RPMI8226 (cell line): ENCODE results near the gene MICAL2.

Experiments
- DNase-seq: peaks from one replicate; pipeline ENCODE4 v3.0.0-alpha.2; 2015

The MICAL2 gene

DNA sequence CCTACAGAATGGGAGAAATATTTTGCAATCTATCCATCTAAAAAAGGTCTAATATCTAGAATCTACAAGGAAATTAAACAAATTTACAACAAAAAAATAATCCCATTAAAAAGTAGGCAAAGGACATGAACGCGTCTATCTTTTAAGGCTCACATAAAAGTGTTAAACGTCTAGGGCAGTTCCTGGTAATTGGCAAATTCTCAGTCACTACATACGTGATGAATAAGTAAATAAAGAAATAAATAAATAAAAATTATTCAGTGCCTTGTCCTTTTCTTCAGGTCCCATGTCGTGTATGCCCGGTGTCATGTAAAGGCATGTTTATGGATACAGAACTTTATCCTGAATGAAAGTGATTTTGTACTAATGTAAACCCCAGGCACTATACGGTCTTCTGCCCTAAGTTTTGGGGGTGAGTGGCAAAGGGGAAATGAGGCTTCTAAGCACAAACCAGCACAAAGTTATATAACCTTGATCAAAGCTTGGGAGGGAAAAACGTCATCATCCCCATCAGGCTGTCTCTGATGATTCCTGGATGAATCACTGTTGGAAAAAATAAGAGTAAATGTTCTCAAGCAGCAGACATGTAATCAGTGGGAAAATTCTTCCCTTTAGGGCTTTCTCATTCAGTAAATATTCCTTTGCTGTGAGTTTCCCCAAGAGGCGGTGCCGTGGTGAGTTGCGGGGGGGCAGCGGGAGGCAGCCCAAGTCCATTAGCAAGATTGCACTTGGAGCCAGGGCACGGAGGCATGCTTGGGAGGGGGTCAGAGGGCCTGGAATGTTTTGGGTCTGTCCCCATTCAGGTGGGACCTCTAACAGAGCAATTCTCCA, 30.4 kb upstream of the MICAL2 start:
- no peak for DNase-seq

DNA sequence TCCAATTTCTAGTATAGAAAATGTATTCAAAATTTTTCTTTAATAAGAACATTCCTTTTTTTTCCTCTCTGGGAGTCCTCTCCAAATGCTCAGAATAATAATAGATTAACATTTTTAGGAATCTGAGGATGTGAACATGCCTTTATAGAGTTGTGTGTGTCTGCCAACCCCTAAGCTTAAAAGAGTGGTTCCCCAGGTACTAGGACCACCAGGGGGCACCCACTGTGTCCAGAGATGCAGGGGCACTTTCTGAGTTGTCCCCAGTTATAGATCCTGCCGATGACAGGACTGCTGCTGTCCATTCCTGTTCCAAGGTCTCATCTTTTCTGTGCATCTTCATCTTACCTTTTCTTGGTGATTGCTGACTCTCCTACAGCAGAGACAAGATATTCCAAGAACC, 27.0 kb upstream of the MICAL2 start:
- DNase-seq: no peak

DNA sequence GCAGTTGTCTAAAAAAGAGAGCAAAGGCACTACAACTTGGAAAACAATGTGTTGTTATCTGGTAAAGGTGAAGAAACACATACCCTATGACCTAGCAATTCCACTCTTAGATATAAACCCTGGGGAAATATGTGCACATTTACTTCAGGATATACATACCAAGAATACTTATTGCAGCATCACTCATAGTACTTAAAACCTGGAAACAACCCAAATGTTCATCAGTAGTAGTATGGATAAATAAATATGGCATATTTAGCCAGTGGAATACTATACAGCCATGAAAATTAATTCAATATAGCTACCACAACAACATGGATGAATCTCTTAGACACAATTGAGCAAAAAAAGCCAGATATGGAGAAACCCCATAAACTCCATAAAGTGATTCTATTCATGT, 26.1 kb upstream of the MICAL2 start:
- DNase-seq: no peak

DNA sequence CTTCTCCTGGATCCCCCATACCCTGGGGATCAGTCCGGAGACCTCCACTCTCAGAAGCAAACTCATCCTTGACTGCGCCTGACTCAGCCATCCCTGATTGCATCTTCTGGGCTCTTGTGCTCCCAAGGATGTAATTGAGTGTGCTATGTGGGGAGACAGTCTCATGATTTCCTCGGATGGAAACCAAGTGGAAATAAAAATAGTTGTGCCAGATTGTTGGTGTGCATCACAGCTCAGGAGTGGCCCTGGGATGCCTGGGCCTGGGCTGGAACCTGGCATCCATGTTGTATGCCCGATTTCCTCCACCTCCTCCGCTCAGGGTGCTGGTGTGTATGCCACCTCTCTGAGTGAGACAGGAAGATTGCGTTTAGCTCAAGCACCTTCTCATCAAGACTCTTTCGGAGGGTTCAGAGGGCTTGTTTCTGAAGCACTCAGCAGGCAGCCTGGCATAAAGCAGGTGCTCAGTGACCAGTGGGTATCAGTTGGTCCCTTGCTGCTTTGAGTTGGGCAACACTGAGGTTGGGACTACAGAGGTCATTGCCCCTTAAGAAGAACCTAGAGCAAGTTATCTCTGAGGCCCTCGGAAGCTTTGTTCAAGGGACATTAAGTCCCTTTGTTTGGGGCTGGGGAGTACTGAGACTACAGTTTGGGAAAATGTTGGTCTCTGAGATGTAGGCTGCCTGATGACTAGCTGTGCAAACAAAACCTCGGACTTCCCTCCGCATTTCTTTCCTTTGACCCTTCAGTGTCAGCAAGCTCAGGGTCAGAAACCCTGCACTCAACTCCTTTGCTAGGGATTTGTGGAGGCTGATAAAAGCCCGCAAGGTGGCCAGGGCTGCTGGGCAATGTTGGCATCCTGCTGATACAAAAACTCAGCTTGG, 24.8 kb upstream of the MICAL2 start:
- no peak for DNase-seq

DNA sequence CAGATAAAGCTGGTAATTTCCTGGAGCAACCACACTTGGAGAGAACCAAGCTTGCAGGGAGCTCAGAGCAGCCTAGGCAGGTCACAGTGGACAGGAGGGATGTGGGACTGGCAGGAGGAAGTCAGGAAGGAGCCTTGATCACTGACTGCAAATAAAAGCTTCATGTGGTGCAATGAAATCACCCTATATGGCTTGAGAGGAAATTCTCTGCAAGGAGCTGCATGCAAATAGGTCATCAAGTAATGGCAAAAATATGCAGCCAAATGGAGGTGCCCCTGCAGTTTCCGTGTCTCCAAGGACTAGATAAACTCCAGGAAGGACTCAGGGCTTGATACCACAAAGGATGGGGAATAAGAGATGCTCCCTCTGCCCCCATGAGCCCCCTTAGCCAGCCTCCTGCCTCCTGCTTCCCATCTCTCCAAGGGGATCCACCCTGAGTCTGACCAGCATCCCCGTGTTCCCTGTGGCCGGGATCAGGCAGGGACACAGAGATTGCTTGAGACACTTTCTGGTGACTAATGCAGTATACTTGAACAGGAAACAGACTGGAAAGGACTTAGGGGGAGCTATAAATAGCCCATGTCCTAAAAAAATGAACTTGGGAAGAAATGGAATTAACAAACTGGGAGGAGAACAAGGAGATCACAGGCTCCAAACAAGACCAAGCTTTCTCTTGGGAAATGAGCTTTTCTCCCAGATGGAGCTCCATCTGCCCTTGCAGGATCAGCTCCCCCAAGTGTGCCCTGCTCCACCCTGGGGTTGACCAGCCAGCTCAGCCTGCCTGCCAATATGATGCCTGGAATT, 23.9 kb upstream of the MICAL2 start:
- DNase-seq: no peak

DNA sequence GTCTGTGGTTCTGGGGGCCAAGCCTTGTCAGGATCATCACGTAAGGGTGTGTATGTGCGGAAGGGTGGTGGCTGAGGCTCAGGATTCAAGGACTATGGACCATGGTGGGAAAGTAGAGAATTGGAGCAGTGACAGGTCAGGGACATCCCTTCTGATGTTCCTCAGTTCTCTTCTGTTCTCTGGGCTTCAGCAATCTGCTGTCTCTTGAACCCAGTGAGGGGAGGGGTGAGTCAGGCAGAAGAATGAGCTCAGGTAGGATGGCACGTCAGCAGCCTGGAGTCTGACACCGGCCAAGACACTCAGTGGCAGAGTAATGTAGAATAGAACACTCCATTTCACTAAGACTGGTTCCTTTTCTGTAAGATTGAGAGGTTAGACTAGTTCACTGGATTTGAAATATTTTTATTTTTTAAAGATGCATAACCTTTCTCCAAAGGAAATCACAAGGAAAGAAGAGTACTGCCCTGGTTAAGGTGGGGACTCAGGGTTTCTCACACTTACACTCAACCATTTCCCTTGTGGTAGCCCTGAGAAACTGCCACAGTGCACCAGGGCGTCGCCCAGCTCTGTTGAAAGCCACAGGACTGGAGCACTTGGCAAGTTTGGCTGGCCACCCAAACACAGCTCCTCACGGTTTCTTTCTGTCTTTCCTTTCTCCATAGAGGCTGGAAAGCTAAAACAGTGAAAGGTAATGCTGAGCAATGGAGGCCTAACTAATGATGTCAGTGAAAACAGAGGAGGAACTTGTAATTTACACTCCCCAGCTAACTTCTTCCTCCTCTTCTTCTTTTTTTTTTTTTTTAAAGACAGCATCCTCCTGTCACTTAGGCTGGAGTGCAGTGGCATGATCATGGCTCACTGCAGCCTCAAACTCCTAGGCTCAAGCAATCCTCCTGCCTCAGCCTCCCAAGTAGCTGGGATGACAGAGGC, 23.1 kb upstream of the MICAL2 start:
- peak; percentile 59 for DNase-seq

DNA sequence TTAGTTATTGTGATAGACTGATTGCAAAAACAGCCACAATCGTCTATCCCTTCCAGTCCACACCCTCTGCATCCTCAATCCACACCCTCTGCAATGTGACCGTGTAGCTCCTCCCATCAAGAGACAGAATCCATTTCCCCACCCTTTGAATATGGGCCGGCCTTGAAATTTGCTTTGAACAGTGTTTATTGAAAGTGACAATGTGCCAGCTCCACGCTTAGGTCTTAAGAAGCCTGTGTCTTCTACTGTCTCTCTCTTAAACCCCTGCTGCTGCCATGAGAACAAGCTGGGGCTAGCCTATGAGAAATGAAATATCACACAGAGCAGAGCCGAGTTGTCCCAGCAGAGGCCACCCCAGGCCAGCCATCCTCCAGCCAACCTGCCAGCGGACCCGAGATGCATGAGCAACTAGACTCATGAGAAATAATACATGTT, 22.3 kb upstream of the MICAL2 start:
- DNase-seq: no peak

DNA sequence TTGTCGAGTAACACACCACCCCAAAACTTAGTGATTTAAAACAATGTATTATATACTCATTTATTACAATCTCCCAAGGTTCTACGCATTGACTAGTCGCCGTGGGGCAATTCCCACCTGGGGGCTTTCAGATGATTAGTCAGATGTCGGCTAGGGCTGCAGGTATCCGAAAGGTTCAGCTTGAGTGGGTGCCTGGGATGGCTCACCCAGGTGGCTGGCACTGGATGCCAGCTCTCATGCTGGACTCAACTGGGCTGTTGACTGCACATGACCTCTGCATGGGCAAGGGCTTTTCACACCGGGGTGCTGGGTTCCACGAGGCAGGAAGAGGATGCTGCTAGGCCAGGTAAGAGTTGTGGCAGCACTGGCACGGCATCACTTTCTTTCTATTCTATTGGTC, 21.9 kb upstream of the MICAL2 start:
- DNase-seq: no peak

DNA sequence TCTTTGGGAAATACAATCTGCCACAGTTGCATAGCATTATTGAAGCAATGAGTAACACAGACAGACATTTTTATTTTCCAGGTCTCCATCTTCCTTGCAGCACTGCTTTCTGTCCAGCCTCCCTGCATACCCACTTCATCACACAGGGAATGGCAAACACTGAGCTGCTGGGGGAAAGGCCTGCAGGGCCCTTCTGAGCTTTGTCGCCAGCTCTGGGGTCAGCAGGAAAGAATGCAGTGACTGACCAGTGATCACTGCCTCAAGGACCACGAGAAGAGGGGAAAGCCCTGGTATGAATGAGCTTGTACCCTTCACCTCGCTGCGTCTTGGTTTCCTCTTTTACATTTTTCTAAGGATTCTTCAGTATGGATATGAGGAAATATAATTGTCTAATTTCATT, 21.3 kb upstream of the MICAL2 start:
- no peak for DNase-seq

DNA sequence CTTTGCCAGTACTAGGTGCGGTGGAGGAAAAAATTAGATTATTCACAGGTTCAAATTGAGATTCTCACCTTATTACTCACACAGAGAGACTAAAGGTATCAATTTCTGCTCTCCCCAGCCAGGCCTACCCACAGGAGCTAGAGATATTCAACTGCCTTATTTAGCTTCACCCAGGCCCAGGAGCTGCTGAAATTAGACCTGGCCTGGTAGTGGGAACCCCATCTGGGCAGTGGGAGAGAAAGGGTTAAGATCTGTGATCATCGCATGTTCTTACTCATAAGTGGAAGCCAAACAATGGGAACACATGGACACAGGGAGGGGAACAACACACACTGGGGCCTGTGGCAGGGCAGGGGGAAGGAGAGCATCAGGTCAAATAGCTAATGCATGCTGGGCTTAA, 20.9 kb upstream of the MICAL2 start:
- no peak for DNase-seq

DNA sequence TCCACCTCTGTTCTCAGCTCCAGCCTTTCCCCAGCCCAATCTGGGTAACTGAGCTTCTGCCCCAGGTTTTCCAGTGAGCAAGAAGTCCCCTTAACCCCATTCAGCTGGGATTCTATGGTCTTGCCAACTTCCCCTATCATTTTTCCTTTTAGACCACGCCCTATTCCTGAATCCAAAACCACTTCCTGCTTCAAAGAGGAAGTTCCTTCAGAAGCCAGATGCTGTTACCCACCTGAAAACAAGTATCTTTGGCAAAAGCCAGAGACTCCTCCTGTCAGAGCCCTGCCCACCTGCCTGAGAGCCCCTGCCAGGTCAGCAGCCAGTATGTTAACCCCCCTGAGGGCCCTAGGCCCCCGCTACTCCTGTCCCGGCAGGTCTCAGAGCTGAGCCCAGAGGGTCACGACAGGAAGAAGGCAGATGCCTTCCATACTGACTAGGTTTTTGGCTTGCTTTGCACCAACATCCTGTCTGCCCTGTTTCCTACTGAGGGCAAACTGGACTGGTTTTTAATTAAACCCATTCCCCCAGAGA, 20.3 kb upstream of the MICAL2 start:
- peak; percentile 38 for DNase-seq

DNA sequence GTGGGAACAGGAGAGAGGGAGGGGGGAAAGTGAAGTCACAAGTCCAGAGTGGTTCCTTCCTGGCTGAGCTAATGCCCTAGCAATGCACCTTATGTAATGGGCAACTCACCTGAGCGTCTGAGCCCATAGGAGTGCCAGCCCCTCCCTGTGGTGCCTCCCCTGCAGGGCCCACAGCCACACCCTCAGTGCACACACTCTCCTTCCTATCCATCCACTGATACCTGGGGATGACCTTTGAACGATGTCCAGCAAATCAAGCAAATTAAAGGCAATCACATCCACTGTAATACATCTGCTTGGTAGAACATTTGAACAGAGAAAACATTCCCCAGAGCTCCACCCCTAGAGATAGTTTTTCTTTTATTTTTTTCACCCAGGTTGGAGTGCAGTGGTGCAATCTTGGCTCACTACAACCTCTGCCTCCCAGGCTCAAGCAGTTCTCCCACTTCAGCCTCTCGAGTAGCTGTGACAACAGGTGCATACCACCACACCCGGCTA, 19.6 kb upstream of the MICAL2 start:
- no peak for DNase-seq

DNA sequence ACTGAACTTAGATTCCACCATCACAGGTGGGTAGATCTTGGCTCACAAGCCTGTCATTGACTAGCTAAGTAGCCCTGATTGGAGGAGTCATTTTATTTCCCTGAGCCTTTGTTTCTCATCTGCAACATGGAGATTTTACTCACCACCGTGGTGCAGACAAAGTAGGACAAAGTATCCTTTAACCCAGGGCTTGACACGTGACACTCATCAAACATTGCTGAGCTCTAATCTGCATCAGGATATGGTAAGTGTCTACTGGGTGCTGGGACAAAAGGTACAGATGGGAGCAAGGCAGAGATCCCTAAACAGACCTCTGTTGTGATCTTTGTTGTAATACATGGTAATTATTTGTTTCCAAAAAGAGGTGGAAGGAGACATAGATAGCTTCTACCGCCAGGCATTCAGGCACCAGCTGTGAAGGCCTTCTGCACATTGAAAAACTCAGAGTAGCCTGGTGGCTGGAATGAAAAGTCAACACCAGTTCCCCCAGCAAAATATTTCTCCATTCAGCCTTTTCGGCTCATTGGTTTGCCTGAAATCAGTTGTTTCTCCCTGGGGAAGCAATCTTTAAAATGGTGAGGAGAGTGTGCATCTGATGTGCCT, 18.3 kb upstream of the MICAL2 start:
- no peak for DNase-seq

DNA sequence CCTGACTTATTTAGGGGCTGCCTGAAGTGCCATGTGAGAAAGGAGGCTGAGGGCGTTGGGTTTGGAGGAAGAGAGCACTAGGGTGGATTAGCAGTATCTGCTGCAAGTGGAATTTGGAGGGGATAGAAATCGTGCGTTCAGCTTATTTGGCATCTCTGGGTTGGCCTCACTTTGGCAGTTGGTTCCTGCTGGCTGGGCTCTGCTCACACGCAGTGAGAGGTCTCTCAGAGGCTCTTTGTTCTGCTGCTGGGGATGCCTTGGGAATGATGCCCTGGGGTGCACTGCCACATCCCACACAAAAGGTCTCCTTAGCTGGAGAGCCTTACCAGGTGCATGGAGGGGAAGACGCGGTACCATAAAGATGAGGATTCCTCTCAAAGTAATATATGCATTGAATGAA, 17.7 kb upstream of the MICAL2 start:
- no peak for DNase-seq

DNA sequence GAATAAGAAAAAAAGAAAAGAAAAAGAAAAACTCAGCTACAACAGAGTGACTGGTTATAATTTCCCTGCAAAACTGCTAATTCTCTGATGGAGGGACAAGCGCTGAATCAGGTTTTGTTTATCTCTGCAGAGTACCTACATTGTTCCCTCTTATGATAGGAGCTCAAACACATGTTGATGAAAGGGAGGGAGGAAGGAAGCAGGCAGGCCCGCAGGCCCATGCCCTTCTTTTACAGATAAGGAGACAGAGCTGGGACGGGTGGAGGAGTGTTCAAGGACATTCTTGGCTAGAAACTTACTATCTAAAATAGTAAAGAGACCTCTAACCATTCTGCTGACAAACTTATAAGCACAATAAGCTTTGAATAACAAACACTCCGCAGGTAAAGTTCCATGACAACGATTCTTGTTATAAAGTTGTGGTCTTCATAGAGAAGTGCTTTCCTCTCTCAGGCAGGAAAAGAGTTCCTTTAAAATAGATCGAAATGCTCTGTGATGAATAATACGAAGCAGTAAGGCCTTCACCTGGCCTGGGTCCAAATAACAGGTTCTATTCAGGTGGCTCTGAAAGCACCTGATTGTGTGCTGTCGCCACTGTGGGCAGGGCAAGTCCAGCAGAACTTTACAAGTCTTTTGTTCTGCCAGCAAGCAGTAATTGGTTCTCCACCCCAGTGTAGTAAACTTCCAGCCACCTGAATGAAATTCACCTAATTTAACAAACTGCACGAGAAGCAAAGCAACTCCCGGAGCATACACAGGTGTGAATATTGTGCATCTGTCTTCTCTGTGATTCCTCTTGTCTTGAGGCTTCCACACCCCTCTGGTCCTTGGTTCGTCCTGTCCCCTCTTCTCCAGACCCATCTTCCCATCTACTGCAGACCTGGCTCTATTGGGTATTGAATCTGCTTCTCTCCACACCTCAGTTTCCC, 15.3 kb upstream of the MICAL2 start:
- DNase-seq: no peak

DNA sequence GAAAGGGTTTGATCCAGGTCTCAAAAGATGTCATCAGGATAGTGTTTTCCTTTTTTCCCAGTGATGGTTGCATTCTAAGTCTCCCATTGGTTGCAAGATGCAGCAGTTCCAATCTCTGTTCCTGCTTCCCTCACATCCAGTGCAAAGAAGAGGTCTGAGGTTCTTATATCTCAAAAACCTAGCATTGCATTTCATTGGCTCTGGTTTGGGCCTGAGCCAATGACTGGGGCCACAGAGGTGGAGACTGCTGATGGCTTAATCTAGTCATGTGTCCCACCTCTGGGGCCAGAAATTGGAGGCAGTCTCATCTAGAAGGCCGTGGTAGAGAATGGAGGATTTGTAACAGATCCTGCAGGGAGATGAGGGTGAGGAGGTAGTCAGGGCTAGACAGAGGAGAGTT, 13.2 kb upstream of the MICAL2 start:
- DNase-seq: no peak

DNA sequence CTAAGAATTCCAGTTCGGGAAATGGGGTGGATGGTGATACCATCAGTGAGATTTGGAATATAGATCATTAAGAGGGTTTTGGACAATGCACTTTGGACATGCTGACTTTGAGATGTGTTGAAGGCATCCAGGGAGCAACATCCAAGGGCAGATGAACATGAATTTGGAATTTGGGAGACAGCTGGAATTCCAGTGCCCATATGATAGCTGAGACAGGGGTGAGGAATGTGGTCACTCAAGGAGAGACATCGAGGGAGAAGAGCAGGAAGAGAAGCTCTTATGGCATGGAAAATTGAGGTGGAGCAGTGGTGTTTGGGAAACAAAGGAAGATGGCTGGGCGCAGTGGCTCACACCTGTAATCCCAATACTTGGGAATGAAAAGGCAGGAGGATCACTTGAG, 11.8 kb upstream of the MICAL2 start:
- no peak for DNase-seq

DNA sequence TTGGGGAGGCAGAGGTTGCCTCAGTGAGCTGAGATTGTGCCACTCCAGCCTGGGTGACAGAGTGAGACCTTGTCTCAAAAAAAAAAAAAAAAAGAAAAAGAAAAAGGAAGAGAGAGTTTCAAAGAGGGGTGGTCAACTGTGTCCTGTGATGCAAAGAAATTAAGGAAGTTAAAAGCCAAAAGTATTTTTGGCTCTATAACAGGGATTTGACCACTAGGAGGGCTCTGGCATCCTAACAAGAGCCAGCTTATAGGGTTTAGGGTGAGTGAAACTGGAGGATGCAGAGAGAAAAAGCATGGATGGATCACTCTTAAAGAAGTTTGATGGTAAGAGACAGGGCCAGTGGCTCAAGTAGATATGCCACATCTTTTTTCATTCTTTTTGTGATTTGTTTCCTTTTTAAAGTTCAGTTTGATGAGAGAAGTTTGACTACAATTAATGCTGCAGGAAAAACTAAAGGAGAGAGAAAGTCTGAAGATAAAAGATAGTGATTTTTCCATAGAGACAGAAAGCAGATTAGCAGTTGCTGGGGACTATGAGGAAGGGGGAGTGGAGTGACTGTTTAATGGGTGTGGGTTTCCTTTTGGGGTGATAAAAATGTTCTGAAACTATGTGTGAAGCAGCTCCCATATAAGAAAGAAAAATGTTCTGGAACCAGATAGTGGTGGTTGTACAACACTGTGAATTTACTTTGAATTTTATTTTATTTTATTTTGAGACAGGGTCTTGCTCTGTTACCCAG, 11.1 kb upstream of the MICAL2 start:
- DNase-seq: no peak

DNA sequence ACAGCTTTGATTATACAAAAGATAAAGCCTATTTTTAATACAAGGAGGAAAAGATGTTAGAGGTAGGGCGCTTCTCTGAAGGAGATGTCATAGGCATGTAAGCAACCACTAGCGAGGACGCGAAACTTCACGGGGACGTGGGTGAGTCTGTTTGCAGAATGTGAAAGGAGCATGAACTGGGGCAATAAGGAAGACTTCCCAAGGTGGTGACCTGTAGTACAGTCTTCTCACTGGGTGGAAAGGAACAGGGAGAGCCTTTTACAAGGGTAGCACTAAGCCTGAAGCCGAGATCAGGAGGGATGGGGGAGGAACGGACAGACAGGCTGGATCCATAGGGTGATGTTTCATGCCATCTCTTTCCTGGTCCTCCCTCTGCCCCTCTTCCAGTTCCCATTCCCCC, 10.0 kb upstream of the MICAL2 start:
- DNase-seq: no peak
